Measurements from ENCODE around the gene CBX4. TPM values are rescaled to one million over a fixed set of nuclear protein-coding genes. Genes with fewer than 3 reads are reported as not detected.

The CBX4 gene
- total RNA-seq, 1 donor from 2014 or later, result 39.6 TPM

DNA sequence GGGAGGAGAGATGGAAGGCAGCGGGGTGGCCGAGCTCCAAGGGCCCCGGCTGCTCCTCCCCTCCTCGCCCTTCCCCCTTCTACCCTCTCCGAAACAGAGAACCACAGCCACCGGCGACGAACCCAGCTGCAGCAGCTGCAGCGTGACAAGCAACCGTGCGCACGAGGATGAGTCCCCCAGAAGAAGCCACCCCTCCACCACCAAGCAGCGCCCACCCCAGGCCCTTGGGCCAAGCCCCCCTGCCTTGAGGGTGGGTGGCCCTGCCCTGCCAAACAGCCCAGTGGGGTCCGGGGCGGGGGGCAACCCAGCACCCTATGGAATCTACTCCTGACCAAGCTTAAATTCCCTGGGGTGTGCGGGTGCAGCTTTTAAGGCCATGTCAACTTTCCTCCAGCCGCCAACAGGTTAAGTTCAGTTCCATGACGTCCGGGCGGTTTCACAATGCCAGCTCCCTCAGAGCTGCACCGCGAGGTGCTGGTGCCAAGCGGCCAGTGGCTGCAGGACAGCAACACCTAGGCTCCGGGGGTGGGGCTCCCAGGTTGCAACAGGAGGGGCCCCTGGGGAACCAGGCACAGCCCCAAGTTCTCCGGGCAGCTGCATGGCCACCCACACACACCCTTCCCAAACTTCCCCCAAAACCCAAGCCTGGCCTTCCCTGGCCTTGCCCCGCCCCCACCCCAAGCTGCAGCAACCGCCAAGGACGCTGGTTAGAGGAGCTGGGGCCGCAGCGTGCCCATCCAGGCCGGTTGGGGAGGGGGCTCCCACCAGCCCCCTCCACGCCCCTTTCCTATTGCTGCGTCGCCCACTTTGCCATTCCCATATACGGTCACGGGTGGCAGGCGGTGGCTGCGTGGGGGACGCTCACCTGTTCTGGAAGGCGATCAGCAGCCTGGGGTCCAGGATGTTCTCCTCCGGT, 2.0 kb downstream of the CBX4 start:
- TF ChIP-seq, protein P1, sequence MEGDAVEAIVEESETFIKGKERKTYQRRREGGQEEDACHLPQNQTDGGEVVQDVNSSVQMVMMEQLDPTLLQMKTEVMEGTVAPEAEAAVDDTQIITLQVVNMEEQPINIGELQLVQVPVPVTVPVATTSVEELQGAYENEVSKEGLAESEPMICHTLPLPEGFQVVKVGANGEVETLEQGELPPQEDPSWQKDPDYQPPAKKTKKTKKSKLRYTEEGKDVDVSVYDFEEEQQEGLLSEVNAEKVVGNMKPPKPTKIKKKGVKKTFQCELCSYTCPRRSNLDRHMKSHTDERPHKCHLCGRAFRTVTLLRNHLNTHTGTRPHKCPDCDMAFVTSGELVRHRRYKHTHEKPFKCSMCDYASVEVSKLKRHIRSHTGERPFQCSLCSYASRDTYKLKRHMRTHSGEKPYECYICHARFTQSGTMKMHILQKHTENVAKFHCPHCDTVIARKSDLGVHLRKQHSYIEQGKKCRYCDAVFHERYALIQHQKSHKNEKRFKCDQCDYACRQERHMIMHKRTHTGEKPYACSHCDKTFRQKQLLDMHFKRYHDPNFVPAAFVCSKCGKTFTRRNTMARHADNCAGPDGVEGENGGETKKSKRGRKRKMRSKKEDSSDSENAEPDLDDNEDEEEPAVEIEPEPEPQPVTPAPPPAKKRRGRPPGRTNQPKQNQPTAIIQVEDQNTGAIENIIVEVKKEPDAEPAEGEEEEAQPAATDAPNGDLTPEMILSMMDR (conservative IDR thresholded peaks at IDR 0.05), result no peak
- H3K9me3 Mint-ChIP-seq, result no peaks in the 10 kb centered on the region
- H3K27me3 Mint-ChIP-seq, result peaks cover 45% of the 10 kb centered on the region

DNA sequence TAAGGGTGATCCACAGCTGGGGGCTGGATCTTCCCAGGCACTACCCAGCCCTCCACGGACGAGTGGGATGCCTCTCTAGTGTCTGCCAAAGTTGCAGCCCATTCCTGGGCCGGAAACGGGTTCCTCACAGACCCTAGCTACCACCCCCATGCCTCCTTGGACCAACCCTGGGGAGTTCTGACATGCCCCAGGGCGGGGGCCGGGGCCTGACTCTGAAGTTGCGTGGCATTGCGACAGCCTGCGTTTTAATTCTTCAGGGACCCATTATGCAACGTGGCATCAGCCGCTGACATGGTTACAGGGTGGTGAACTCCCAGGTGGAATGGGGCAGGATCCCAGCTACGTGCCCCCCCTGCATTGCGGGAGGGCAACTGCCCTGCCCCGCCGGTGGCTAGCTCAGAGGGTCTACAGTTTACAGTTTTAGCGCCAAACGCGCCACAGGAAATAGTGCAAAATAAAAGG, 2.7 kb downstream of the CBX4 start:
- TF ChIP-seq, protein P1 (conservative IDR thresholded peaks at IDR 0.05), result no peak
- Mint-ChIP-seq H3K27me3 (peaks cover 40% of the 10 kb centered on the region), H3K27ac (peak overlapping the region; percentile 56), H3K4me1 (ENCODE audit: unreplicated experiment) (peaks cover 21% of the 10 kb centered on the region), H3K4me3 (peak overlapping the region; percentile 94), H3K36me3 (peaks cover 9% of the 10 kb centered on the region), H3K9me3 (no peaks in the 10 kb centered on the region)
- DNase-seq (ENCODE audit: extremely low spot score, unreplicated experiment), result no peak

More for the DNA sequence above, 2.0 kb downstream of the CBX4 start:
- Mint-ChIP-seq H3K27ac (peak overlapping the region; percentile 94), H3K4me1 (ENCODE audit: unreplicated experiment) (peaks cover 21% of the 10 kb centered on the region), H3K4me3 (peak overlapping the region; percentile 94), H3K36me3 (peaks cover 9% of the 10 kb centered on the region)
- DNase-seq (ENCODE audit: extremely low spot score, unreplicated experiment), result no peak

DNA sequence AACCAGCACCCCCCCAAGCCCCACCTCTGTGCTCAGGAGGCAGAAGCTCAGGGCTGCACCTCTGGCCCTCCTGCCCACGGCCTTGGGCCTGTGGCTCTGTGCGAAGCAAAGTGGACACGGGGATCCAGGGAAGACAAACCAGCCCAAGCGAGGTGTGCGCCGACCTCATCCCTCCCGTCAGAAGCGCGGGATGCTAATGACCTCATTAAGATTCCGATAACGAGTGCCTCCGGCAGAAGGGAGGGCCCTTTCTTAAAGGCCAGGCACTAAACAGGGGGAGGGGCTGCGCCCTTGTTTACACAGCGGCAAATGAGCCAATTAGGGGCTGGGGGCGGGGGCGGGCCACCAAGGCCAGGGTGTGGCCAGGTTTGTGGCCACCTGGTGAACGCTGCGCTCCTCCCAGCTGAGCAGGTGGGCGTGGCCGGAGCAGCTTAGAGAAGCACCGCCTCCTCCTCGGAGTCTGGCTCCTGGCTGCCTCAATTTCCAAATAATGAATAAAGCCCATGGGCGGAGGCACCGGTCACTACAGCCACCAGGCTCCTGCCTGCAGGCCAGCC, 3.2 kb downstream of the CBX4 start:
- H3K27me3 Mint-ChIP-seq, result peaks cover 37% of the 10 kb centered on the region
- DNase-seq (ENCODE audit: extremely low spot score, unreplicated experiment), result no peak
- no peaks in the 10 kb centered on the region for H3K9me3 Mint-ChIP-seq
- TF ChIP-seq, protein P1 (conservative IDR thresholded peaks at IDR 0.05), result no peak
- peaks cover 21% of the 10 kb centered on the region for H3K4me1 Mint-ChIP-seq (ENCODE audit: unreplicated experiment)
- H3K36me3 Mint-ChIP-seq, result peaks cover 9% of the 10 kb centered on the region
- H3K27ac Mint-ChIP-seq, result peak overlapping the region; percentile 63
- H3K4me3 Mint-ChIP-seq, result peak overlapping the region; percentile 94

DNA sequence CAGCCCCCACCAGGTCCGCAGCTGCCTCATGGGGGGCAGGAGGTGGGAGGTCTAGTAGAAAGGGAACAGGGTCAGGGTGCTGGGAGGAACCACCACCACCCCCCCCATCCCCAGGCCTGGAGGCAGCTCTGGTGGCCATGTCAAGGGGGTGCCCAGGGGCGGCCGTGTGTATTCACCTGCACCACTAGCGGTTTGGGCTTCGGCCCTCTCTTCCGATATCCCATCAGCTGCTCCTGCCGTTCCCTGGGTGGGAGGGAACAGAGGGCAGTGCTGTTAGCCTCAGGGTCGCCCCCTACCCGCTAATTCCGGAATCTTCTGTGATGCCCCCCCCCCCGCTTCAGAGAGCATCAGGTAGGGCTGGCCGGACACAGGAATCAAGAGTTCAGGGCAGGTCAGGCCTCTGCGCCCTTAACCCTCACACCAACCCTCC, 3.8 kb downstream of the CBX4 start:
- peaks cover 9% of the 10 kb centered on the region for H3K36me3 Mint-ChIP-seq
- H3K4me3 Mint-ChIP-seq, result peak overlapping the region; percentile 11
- peaks cover 32% of the 10 kb centered on the region for H3K27me3 Mint-ChIP-seq
- peaks cover 21% of the 10 kb centered on the region for H3K4me1 Mint-ChIP-seq (ENCODE audit: unreplicated experiment)
- H3K9me3 Mint-ChIP-seq, result no peaks in the 10 kb centered on the region
- TF ChIP-seq, protein P1 (conservative IDR thresholded peaks at IDR 0.05), result no peak
- peak overlapping the region; percentile 63 for H3K27ac Mint-ChIP-seq
- no peak for DNase-seq (ENCODE audit: extremely low spot score, unreplicated experiment)

DNA sequence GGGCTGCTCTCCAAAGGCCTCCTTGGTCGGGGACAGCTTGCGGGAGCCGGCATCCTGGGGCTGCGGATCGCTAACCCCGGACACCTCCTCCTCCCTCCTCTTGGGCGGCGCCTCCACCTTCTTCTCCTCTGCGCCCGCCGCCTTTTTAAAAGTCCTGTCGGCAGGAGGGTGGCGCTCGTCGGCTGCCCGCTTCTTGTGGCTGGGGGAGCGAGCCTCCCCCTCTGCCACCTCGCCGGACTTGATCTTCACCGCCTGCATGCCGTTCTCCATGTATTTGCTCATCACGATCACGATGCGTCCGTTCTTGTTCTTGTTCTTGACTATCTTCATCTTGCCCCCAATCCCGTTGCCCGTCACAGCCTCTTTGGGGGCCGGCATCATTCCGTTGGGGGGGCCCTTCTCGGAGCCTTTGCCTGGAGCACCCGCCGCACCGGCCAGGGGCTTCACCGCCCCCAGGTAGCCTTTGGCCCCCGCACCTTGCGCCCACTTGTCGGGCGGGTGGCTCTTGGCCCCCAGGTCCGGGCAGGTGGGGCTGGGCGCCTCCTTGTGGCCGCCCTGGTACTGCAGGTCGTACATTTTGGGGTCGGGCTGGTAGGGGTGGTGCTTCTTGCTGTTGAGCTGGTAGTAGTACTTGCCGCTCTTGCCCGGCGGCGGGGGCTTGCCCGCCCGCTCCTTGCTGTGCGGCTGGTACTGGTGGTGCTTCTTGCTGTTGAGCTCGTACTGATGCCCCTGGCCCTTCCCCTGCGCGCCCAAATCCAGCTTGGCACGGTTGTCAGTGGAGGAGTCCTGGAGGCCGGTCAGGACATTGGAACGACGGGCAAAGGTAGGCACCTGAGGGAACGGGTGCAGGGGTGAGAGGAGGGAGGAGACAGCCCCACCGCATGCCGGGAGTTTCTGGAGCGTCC, 4.4 kb downstream of the CBX4 start:
- Mint-ChIP-seq H3K4me3 (peak overlapping the region; percentile 73), H3K27ac (peak overlapping the region; percentile 58), H3K4me1 (ENCODE audit: unreplicated experiment) (peaks cover 21% of the 10 kb centered on the region), H3K27me3 (peaks cover 25% of the 10 kb centered on the region), H3K9me3 (no peaks in the 10 kb centered on the region), H3K36me3 (peaks cover 9% of the 10 kb centered on the region)
- peak; percentile 79 for DNase-seq (ENCODE audit: extremely low spot score, unreplicated experiment)
- TF ChIP-seq, protein P1 (conservative IDR thresholded peaks at IDR 0.05), result peak; percentile 88

Data from type B pancreatic cell (in vitro differentiated cells).